ENCODE results near the gene RBM15B. TPM values are rescaled to one million over a fixed set of nuclear protein-coding genes. Genes with fewer than 3 reads are reported as not detected.

RBM15B gene
- total and polyA plus RNA-seq, 8 donors, result 9.3 to 34.5 (median 16.9) TPM

DNA sequence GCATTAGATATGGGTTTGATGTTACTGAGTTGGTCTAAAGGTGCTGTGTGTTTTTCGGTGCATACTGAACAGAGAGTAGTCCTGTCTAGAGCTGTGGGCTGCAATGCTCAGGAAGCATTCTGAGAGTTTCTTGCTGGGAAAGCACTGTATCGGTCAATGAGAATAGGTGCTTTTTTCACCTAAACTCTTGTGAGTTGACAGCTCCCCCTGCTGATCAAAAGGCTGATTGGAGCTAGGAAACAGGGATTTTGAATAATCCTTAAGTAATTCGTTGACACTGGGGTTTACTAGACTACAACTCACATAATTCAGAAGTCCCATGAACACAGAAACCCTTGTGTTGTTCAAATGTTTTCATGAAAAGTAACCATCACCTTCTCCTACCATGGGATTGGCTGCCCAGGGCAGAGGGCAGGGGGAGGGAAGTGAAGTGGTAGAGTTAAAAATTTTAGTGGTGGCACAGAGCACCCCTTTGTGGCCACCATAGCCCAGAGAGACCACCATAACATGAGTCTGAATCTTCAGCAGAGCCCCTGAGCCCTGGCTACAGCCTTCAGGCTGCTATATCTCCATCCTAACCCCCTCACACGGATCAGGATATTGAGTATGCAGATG, 19.0 kb upstream of the RBM15B start:
- WGBS, 5 donors, result 25 to 31% (median 28%) methylated on average over 4 of the region's 4 CpGs
- H3K27ac ChIP-seq, result no peak overlapping the region
- no peaks in the 10 kb centered on the region for H3K27me3 ChIP-seq
- H3K9me3 ChIP-seq, result no peaks in the 10 kb centered on the region
- intact Hi-C loops (cut with DNase I; ENCODE audit: low total_unique reads), result no loop called here
- TF ChIP-seq, protein P1, sequence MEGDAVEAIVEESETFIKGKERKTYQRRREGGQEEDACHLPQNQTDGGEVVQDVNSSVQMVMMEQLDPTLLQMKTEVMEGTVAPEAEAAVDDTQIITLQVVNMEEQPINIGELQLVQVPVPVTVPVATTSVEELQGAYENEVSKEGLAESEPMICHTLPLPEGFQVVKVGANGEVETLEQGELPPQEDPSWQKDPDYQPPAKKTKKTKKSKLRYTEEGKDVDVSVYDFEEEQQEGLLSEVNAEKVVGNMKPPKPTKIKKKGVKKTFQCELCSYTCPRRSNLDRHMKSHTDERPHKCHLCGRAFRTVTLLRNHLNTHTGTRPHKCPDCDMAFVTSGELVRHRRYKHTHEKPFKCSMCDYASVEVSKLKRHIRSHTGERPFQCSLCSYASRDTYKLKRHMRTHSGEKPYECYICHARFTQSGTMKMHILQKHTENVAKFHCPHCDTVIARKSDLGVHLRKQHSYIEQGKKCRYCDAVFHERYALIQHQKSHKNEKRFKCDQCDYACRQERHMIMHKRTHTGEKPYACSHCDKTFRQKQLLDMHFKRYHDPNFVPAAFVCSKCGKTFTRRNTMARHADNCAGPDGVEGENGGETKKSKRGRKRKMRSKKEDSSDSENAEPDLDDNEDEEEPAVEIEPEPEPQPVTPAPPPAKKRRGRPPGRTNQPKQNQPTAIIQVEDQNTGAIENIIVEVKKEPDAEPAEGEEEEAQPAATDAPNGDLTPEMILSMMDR (IDR thresholded peaks at IDR 0.05), result peak in 5 of 7 experiments; percentile 34 to 77 (median 58)
- TF ChIP-seq EP300 (IDR thresholded peaks at IDR 0.05), result no peak
- DNase-seq, result peak; percentile 66 to 87
- peaks cover 0 to 8% (median 0%) of the 10 kb centered on the region in 4 donors for H3K36me3 ChIP-seq
- no peaks in the 10 kb centered on the region for H3K4me1 ChIP-seq
- no peak overlapping the region for H3K4me3 ChIP-seq

DNA sequence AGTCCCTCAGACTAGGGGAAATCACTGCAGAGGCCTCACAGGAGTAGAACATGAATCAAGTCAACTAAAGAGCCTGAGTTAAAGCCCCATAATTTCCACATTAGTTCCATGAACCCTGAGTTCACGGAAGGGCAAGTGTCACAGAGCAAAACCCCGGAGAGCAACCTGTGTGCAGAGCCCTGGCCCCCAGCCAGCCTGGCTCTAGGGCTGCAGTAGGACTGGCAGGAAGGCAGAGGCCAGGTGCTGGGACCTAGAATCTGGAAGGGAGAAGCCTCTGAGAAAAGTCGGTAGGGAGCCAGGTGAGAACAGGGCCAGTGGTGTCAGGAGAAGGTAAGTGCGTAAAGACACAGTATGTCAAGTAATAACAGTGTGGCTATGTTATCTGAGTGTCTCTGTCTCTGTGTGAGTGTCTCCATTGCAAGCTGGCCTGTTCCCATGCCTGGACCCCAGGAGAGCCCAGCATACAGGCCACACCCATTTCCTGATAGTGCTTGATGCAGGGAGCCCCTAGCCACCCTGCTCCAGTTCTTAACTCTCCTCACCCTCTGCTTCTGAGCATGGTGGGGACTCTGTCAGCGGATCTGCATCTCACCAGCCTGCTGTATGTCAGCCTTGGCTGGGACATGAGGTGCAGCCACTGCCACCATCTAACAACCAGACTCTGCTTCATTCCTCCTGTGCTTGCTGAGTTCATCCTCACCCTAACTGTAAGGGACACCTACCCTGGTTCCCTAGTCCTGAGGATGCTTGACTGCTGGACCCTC, 17.2 kb upstream of the RBM15B start:
- TF ChIP-seq, protein P1 (IDR thresholded peaks at IDR 0.05), result no peak
- TF ChIP-seq EP300 (IDR thresholded peaks at IDR 0.05) (no peak), POLR2AphosphoS5 (IDR thresholded peaks at IDR 0.05) (no peak)
- H3K36me3 ChIP-seq, result peaks cover 0 to 4% (median 0%) of the 10 kb centered on the region in 4 donors
- no peaks in the 10 kb centered on the region for H3K9me3 ChIP-seq
- H3K4me3 ChIP-seq, result no peak overlapping the region
- DNase-seq, result no peak
- intact Hi-C loops (cut with DNase I; ENCODE audit: low total_unique reads), result no loop called here
- WGBS, 5 donors, result 59 to 79% (median 70%) methylated on average over 5 of the region's 5 CpGs
- H3K27ac ChIP-seq, result no peak overlapping the region
- H3K27me3 ChIP-seq, result no peaks in the 10 kb centered on the region
- H3K4me1 ChIP-seq, result no peaks in the 10 kb centered on the region

DNA sequence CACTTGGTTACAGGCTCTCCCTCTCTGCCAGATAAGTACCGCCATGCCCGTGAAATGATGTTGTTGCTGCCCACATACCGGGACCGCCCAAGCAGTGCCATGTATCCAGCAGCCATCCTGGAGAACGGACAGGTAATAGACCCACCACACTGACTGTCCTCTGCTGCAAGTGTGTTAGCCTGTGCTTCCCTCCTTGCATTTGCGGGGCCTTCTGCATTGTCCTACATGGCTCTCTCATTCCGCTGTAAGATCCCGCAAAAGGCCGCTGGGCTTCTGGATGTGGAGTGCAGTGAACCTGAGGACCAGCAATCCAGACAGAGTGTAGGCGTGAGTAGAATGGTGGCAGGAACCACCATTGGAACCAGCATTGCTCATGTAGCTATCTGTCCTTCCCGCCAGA, 16.6 kb upstream of the RBM15B start:
- WGBS, 5 donors, result 94 to 96% (median 95%) methylated on average over 11 of the region's 11 CpGs
- H3K27ac ChIP-seq, result no peak overlapping the region
- no peak for DNase-seq

DNA sequence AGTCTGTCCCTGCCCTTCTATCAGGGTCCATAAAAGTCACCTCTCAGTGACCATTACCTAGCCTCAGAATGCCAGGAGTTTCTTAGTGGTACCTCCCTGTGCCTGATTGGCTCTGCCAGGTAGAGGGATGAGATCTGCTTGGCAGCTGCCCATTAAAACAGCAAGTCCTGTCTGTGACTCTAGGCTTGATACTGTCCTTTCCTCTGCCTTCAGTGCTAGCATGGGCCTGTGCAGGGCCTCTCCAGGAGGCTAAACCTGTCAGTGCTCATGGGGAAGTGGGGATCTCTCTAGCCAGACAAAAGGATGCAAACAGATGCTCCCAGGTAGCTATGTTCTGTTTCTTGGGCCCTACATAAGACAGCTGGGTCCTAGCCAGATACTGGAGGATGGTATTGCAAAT, 15.9 kb upstream of the RBM15B start:
- H3K36me3 ChIP-seq, result peaks cover 0 to 4% (median 0%) of the 10 kb centered on the region in 4 donors
- H3K27me3 ChIP-seq, result no peaks in the 10 kb centered on the region
- intact Hi-C loops (cut with DNase I; ENCODE audit: low total_unique reads), result no loop called here
- H3K4me3 ChIP-seq, result no peak overlapping the region
- no peaks in the 10 kb centered on the region for H3K9me3 ChIP-seq
- no peak for DNase-seq
- no peaks in the 10 kb centered on the region for H3K4me1 ChIP-seq
- TF ChIP-seq, protein P1 (IDR thresholded peaks at IDR 0.05), result no peak
- TF ChIP-seq EP300 (IDR thresholded peaks at IDR 0.05) (no peak), POLR2A (IDR thresholded peaks at IDR 0.05) (no peak), POLR2AphosphoS5 (IDR thresholded peaks at IDR 0.05) (no peak)
- no peak overlapping the region for H3K27ac ChIP-seq

More for the DNA sequence above, 16.6 kb upstream of the RBM15B start:
- peaks cover 0 to 4% (median 0%) of the 10 kb centered on the region in 4 donors for H3K36me3 ChIP-seq
- H3K4me1 ChIP-seq, result no peaks in the 10 kb centered on the region
- no peak for TF ChIP-seq EP300 (IDR thresholded peaks at IDR 0.05)
- TF ChIP-seq, protein P1 (IDR thresholded peaks at IDR 0.05), result no peak
- no peak for TF ChIP-seq POLR2AphosphoS5 (IDR thresholded peaks at IDR 0.05)
- TF ChIP-seq POLR2A (IDR thresholded peaks at IDR 0.05), result no peak
- intact Hi-C loops (cut with DNase I; ENCODE audit: low total_unique reads), result no loop called here
- no peaks in the 10 kb centered on the region for H3K27me3 ChIP-seq
- no peaks in the 10 kb centered on the region for H3K9me3 ChIP-seq
- H3K4me3 ChIP-seq, result no peak overlapping the region

Data from stomach (tissue), 9 donors.